GM12878 (cell line): ENCODE results near the gene XPNPEP2. TPM values are rescaled to one million over a fixed set of nuclear protein-coding genes. Genes with fewer than 3 reads are reported as not detected.
A peak's percentile ranks its signal among the peaks of the same experiment; 100 is the strongest.

Source experiments
- ATAC-seq: fragments of 200-7000 bp; cut with Tn5 transposase; 3 replicates; pipeline ENCODE4 v1.9.1; 2020; ENCODE audit warnings: mild to moderate bottlenecking, moderate library complexity
- BruUV-seq: library from RNA; stranded (reverse); fragments of 400-500 nt; replicated peaks from 2 replicates; lab custom pipeline; 2021; lab: Mats Ljungman, UMichigan
- CTCF ChIA-PET: fragments of 300-600 bp; sonication (Branson Sonifier 250); formaldehyde crosslinking; extraction: SDS; loops from one replicate; lab custom pipeline; 2021; ENCODE audit warnings: inconsistent platforms; lab: Yijun Ruan, JAX
- POLR2A ChIA-PET: fragments of 350-600 bp; formaldehyde crosslinking; extraction: SDS; loops from one replicate; lab custom pipeline; 2021; ENCODE audit warnings: inconsistent platforms; lab: Charles Lee
- RAD21 ChIA-PET: fragments of 300-600 bp; sonication (Branson Sonifier 250); formaldehyde crosslinking; loops from one replicate; lab custom pipeline; 2023; ENCODE audit warnings: antibody characterized with exemption; ENCODE audit not compliant: unreplicated experiment; lab: Charles Lee
- SMC1A ChIA-PET: fragments of 300-600 bp; sonication (Branson Sonifier 250); formaldehyde crosslinking; loops from one replicate; lab custom pipeline; 2023; ENCODE audit not compliant: unreplicated experiment, uncharacterized antibody; lab: Charles Lee
- DNase-seq: peaks from one replicate; pipeline ENCODE4 v3.0.0-alpha.2; 2011; ENCODE audit warnings: low read depth, low spot score
- FAIRE-seq: peaks from 3 replicates; lab custom pipeline; 2011; peaks lifted over from hg19 to GRCh38; lab: Jason Lieb, UNC
- H2AFZ ChIP-seq: 2 replicates; pipeline ENCODE4 v1.6.0; 2011; ENCODE audit warnings: low read depth, low read length, control low read depth; ENCODE audit not compliant: control insufficient read depth
- H3K27ac ChIP-seq: 2 replicates; pipeline ENCODE4 v1.5.1; 2011; ENCODE audit warnings: control low read depth; ENCODE audit not compliant: control insufficient read depth, insufficient read depth
- H3K27me3 ChIP-seq, 2 experiments: replicated peaks in 1 of 2; 2 replicates each; pipeline versions ENCODE4 v1.6.0 to v1.6.1; 2011; ENCODE audit warnings: low read length in 1 of 2; ENCODE audit not compliant: control insufficient read depth in 2 of 2, insufficient read depth in 2 of 2
- H3K36me3 ChIP-seq, 2 experiments: 2 replicates each; pipeline ENCODE4 v1.5.1; 2011; ENCODE audit warnings: low read length in 1 of 2; ENCODE audit not compliant: control insufficient read depth in 2 of 2, insufficient read depth in 2 of 2
- H3K4me1 ChIP-seq: 2 replicates; pipeline ENCODE4 v1.6.1; 2011; ENCODE audit warnings: mild to moderate bottlenecking, low read length, moderate library complexity, mixed read lengths; ENCODE audit not compliant: control insufficient read depth, insufficient read depth
- H3K4me2 ChIP-seq: 2 replicates; pipeline ENCODE4 v1.6.0; 2011; ENCODE audit warnings: control low read depth; ENCODE audit not compliant: control insufficient read depth, insufficient read depth
- H3K4me3 ChIP-seq: fragments of 200-600 bp; sonication (generic); 2 replicates; pipeline ENCODE4 v1.5.1; 2016
- H3K79me2 ChIP-seq: 2 replicates; pipeline ENCODE4 v1.6.0; 2011; ENCODE audit warnings: low read length; ENCODE audit not compliant: control insufficient read depth, insufficient read depth
- H3K9ac ChIP-seq: 2 replicates; pipeline ENCODE4 v1.8.0; 2011; ENCODE audit warnings: low read length, control low read depth, mixed read lengths; ENCODE audit not compliant: control insufficient read depth, insufficient read depth
- H3K9me3 ChIP-seq: replicated peaks from 3 replicates; pipeline ENCODE4 v1.5.1; 2011; ENCODE audit warnings: mild to moderate bottlenecking, low read length; ENCODE audit not compliant: control insufficient read depth, insufficient read depth
- H4K20me1 ChIP-seq: 2 replicates; pipeline ENCODE4 v1.6.0; 2011; ENCODE audit not compliant: control insufficient read depth, insufficient read depth
- EED ChIP-seq: sonication (generic); IDR thresholded peaks from 2 replicates; pipeline ENCODE4 v1.6.1; 2016; ENCODE audit warnings: antibody characterized with exemption, low read depth
- ESRRA ChIP-seq: IDR thresholded peaks from 2 replicates; pipeline ENCODE4 v1.6.1; 2012; ENCODE audit warnings: mild to moderate bottlenecking, low read length, improper control_type of control experiment
- IKZF2 ChIP-seq, 2 experiments: fragments of 450-650 bp; IDR thresholded peaks; 2 replicates each; pipeline ENCODE4 v1.6.1; 2017; ENCODE audit warnings: mild to moderate bottlenecking in 2 of 2, moderate library complexity in 2 of 2
- NR2F1 ChIP-seq: fragments of 450-650 bp; conservative IDR thresholded peaks from 2 replicates; pipeline ENCODE4 v1.6.1; 2017; ENCODE audit warnings: mild to moderate bottlenecking
- SIN3A ChIP-seq: IDR thresholded peaks from 2 replicates; pipeline ENCODE4 v1.6.1; 2012; ENCODE audit warnings: low read depth, low read length, improper control_type of control experiment
- SPI1 ChIP-seq: IDR thresholded peaks from 2 replicates; pipeline ENCODE4 v1.6.1; 2011; ENCODE audit warnings: low read depth, mild to moderate bottlenecking, low read length, moderate library complexity, borderline replicate concordance; ENCODE audit not compliant: insufficient read depth
- ZNF687 ChIP-seq: fragments of 450-650 bp; IDR thresholded peaks from 2 replicates; pipeline ENCODE4 v1.6.1; 2017; ENCODE audit warnings: mild to moderate bottlenecking, moderate library complexity
- WGBS: methylation state at CpG from one replicate; pipeline ENCODE4 v1.1.6; 2016; ENCODE audit warnings: low lambda C conversion rate; ENCODE audit not compliant: insufficient replicate concordance, insufficient coverage; ENCODE audit errors: missing lambda C conversion rate; 5-methylcytosine and 5-hydroxymethylcytosine counted together
- in situ Hi-C: fragments of 300-500 bp; cut with MboI; formaldehyde crosslinking; loops from 9 replicates; pipeline ENCODE4 v1.14.3; 2018; ENCODE audit warnings: mixed read lengths
- intact Hi-C: fragments of 100-400 bp; cut with micrococcal nuclease; formaldehyde crosslinking; loops from one replicate; pipeline ENCODE4 v1.14.2; 2022; ENCODE audit not compliant: unreplicated experiment
- polyA plus RNA-seq, 11 experiments: library from polyadenylated mRNA; depleted of rRNA in 4 of 11; unstranded in 6 of 11; stranded (reverse) in 5 of 11; fragments of >200 nt; fragmentation: Nextera tagmentation in 4 of 11; fragmentation: Illumina TruSeq in 1 of 11; extraction: Ambion mirVana in 4 of 11; extraction: Trizol in 1 of 11; gene quantifications; 1 replicate in 1 of 11; 2 replicates in 10 of 11; pipeline versions ENCODE4 v1.2.1 to v1.2.3, GENCODE V29; 2011 to 2016; ENCODE audit warnings: inconsistent platforms in 2 of 11, missing spikeins in 2 of 11, low read depth in 1 of 11
- total RNA-seq, 4 experiments: library from RNA; depleted of rRNA in 3 of 4; stranded (reverse); fragments of >200 nt in 3 of 4; fragmentation: Illumina TruSeq in 1 of 4; extraction: Trizol in 1 of 4; gene quantifications; 2 replicates each; pipeline versions ENCODE4 v1.2.1 to v1.2.3, GENCODE V29; 2013 to 2021

XPNPEP2 gene
- total and polyA plus RNA-seq, 10 of the 15 experiments (the other 5 are each of a cell fraction or from before 2014, with no cell fraction given): 0.04 to 0.37 (median 0.15) TPM

GRCh38 chrX:129781680-129782495, 43.1 kb downstream of the XPNPEP2 start (continued):
- TF ChIP-seq SIN3A: no peak

- Histone ChIP-seq H3K4me1 (peaks cover 46% of the 10 kb centered on the region), H3K4me3 (peak overlapping the region; percentile 84), H2AFZ (no peak overlapping the region), H4K20me1 (no peaks in the 10 kb centered on the region), H3K36me3 (peaks cover 2 to 11% of the 10 kb centered on the region in 2 experiments), H3K27me3 (no peaks in the 10 kb centered on the region), H3K4me2 (peak overlapping the region; percentile 92), H3K79me2 (peaks cover 79% of the 10 kb centered on the region), H3K9ac (peak overlapping the region; percentile 93), H3K9me3 (no peaks in the 10 kb centered on the region), H3K27ac (peak overlapping the region; percentile 96)
- no peak for TF ChIP-seq ESRRA
- 0 out of 2 replicates have a peak, but pooled peaks have one; percentile 21 for TF ChIP-seq NR2F1
- peak; percentile 62; the same call in 1 of the 2 replicates for TF ChIP-seq SPI1
- TF ChIP-seq EED: peak; percentile 64
- TF ChIP-seq ZNF687: no peak
- peak; percentile 35 to 44; a peak in 2 of 4 replicates for TF ChIP-seq IKZF2 (IDR thresholded peaks at IDR 0.05)
- BruUV-seq: no TSS peak
- in situ Hi-C loops: no loop called here
- RAD21 ChIA-PET: interaction anchor here (1.0 to 7.0 kb wide), 6 partner anchors 12 to 40 kb away, joined by 3 to 166 read pairs (median 7); no protein-coding TSS in a partner anchor
- FAIRE-seq (no peak), DNase-seq (no peak), ATAC-seq (no peak)
- POLR2A ChIA-PET: interaction anchor here (0.7 to 11.2 kb wide), 3 partner anchors 12 to 61 kb away, joined by 3 to 169 read pairs (median 4); partner anchors contain the start of gene ZDHHC9
- WGBS: 8% methylated on average over 4 of the region's 4 CpGs
- CTCF ChIA-PET: interaction anchor here (0.6 to 4.9 kb wide), 5 partner anchors 12 to 41 kb away, joined by 3 to 66 read pairs (median 13); no protein-coding TSS in a partner anchor
- intact Hi-C loops: no loop called here
- SMC1A ChIA-PET: interaction anchor here (0.9 to 14.8 kb wide), 10 partner anchors 12 to 244 kb away, joined by 3 to 165 read pairs (median 4); no protein-coding TSS in a partner anchor
Observed at GRCh38 chrX:129782706-129783105, 43.9 kb downstream of the XPNPEP2 start.
